AG04450 (cell line): ENCODE results near the gene USP46. TPM values are rescaled to one million over a fixed set of nuclear protein-coding genes. Genes with fewer than 3 reads are reported as not detected.

ENCODE experiments used
- CTCF ChIA-PET: fragments of 300-600, 350-600 bp; formaldehyde crosslinking; extraction: SDS; loops from one replicate; lab custom pipeline; 2022; ENCODE audit warnings: antibody characterized with exemption, inconsistent platforms; lab: Charles Lee
- POLR2A ChIA-PET: fragments of 350-600 bp; formaldehyde crosslinking; extraction: SDS; loops from one replicate; lab custom pipeline; 2021; ENCODE audit warnings: antibody characterized with exemption, inconsistent platforms; lab: Yijun Ruan, JAX
- DNase-seq: peaks from one replicate; pipeline ENCODE4 v3.0.0-alpha.2; 2011; ENCODE audit warnings: low read depth, low spot score
- H3K27ac ChIP-seq: one replicate; pipeline ENCODE4 v1.5.1; 2012; ENCODE audit warnings: low read depth, low read length, control low read depth
- H3K27me3 ChIP-seq: one replicate; pipeline ENCODE4 v1.6.0; 2012; ENCODE audit warnings: low read length; ENCODE audit not compliant: control insufficient read depth, insufficient read depth
- H3K4me3 ChIP-seq: 2 replicates; pipeline ENCODE4 v1.5.1; 2011; ENCODE audit warnings: mild to moderate bottlenecking, low read depth, low read length, control low read depth
- H3K9me3 ChIP-seq: 2 replicates; pipeline ENCODE4 v1.5.1; 2012; ENCODE audit warnings: low read length; ENCODE audit not compliant: control insufficient read depth, insufficient read depth
- polyA plus RNA-seq: library from polyadenylated mRNA; depleted of rRNA; stranded (reverse); fragments of >200 nt; gene quantifications from 2 replicates; pipeline ENCODE4 v1.2.3, GENCODE V29; 2011
- TF ChIP-seq, protein P1 (sequence below): IDR thresholded peaks from 2 replicates; pipeline ENCODE4 v1.5.1; 2011; ENCODE audit warnings: low read depth, low read length, control low read depth, inconsistent platforms

The USP46 gene
- polyA plus RNA-seq, 1 experiment = 69.1 TPM

DNA sequence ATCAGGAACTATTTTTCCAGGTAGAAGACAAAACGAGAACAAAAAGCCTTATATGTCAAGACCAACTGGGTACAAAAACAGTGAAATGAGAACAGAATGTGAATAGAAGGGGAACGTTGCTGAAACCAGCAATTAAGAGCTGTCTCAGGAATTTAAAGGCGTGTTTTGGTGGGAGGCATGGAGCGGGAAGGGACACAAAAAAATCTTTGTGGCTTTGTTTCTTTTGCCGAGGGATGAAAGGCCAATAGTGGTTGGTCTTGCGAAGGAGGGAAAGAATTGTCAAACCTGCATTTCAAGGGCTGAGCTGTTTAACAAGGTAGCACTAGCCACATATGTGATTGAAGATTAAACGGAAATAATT lies 103.8 kb downstream of the USP46 start:
- CTCF ChIA-PET = interaction anchor here (3.1 to 4.5 kb wide), 2 partner anchors 10 to 427 kb away, joined by 10 to 26 read pairs; no protein-coding TSS in a partner anchor
- H3K4me3 ChIP-seq = no peak overlapping the region
- H3K27me3 ChIP-seq = no peaks in the 10 kb centered on the region
- TF ChIP-seq, protein P1, sequence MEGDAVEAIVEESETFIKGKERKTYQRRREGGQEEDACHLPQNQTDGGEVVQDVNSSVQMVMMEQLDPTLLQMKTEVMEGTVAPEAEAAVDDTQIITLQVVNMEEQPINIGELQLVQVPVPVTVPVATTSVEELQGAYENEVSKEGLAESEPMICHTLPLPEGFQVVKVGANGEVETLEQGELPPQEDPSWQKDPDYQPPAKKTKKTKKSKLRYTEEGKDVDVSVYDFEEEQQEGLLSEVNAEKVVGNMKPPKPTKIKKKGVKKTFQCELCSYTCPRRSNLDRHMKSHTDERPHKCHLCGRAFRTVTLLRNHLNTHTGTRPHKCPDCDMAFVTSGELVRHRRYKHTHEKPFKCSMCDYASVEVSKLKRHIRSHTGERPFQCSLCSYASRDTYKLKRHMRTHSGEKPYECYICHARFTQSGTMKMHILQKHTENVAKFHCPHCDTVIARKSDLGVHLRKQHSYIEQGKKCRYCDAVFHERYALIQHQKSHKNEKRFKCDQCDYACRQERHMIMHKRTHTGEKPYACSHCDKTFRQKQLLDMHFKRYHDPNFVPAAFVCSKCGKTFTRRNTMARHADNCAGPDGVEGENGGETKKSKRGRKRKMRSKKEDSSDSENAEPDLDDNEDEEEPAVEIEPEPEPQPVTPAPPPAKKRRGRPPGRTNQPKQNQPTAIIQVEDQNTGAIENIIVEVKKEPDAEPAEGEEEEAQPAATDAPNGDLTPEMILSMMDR = no peak
- no peaks in the 10 kb centered on the region for H3K9me3 ChIP-seq
- H3K27ac ChIP-seq = no peak overlapping the region
- POLR2A ChIA-PET = no interaction called here
- no peak for DNase-seq

DNA sequence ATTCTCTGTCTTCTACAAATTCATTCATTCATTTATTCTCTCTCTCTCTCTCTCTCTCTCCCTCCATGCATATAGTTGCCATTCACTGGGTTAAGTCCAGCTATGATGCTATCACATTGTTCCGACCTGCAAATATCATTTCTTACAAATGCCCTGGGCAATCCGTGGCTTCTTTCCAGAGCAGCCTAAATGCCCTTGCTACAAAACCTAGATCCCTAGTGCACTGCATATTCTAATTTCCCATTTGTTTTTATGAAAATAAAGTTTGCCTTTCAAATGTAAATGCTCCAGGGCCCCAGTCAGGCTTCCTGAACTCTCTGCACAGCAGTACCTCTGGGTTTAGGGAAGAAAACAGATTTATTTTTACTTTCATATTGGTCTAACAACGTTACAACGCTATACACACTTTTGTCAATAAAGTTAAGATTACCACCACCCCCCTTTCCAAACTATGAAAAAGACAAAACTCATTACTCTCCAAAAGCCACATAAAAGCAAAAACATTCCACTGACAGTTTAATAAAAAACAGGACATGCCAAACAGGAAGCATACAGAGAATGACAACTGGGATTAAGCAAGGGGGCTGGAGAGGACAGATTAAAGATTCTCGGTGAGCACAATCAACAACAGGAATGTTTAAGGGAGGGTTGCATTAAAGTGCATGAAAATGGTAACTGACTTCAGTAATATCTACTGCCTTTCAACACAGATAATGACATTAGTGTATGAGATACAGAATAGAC lies 104.3 kb downstream of the USP46 start:
- H3K27me3 ChIP-seq = no peaks in the 10 kb centered on the region
- POLR2A ChIA-PET = no interaction called here
- no peak for DNase-seq
- no peak overlapping the region for H3K27ac ChIP-seq
- TF ChIP-seq, protein P1 = no peak
- CTCF ChIA-PET = interaction anchor here (1.3 to 4.5 kb wide), 3 partner anchors 9 to 428 kb away, joined by 4 to 26 read pairs (median 10); no protein-coding TSS in a partner anchor
- H3K4me3 ChIP-seq = no peak overlapping the region
- H3K9me3 ChIP-seq = no peaks in the 10 kb centered on the region

DNA sequence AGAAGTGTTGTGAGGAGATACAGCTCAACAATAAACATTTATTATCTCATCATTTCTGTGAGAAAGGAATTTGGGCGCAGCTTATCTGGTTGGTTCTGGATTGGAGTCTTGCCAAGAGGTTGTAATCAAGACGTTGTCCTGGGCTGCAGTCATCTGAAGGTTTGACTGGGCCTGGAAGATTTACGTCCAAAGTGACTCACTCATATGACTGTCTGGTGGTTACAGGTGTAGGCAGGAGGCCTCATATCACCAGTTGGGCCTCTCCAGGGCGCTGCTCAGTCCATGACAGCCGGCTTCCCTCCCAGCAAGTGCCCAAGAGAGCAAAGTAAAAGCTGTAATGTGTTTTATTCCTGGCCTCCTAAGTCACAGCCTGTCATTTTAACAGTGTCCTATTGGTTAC lies 106.3 kb downstream of the USP46 start:
- CTCF ChIA-PET = interaction anchor here (4.5 kb wide), 1 partner anchor 430 kb away, joined by 26 read pairs; no protein-coding TSS in a partner anchor
- DNase-seq = no peak
- TF ChIP-seq, protein P1 = no peak

DNA sequence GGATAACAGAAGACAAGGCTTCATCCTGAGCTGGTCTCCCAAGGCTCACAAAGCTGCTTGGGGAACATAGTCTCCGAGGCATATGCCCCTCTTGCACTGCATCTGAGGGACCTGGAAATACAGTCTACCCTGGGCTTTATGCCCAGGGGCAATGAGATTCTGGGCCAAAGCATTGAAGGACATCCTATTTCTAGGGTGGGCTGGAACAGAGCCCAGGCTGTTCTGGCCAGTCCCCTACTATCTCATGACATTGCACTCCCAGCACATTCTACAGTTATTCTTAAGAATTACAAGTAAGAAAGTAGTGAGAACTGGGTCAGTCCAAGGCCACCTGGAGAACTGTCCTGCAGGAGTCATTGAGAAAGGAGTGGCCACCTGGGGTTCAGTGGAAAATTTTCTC lies 107.6 kb downstream of the USP46 start:
- Histone ChIP-seq H3K9me3 (no peaks in the 10 kb centered on the region), H3K4me3 (no peak overlapping the region), H3K27me3 (no peaks in the 10 kb centered on the region), H3K27ac (no peak overlapping the region)
- ChIA-PET CTCF (no interaction called here), POLR2A (no interaction called here)
- DNase-seq = no peak
- TF ChIP-seq, protein P1 = no peak

More for the DNA sequence above, 106.3 kb downstream of the USP46 start:
- Histone ChIP-seq H3K27me3 (no peaks in the 10 kb centered on the region), H3K27ac (no peak overlapping the region), H3K9me3 (no peaks in the 10 kb centered on the region), H3K4me3 (no peak overlapping the region)
- POLR2A ChIA-PET = no interaction called here

DNA sequence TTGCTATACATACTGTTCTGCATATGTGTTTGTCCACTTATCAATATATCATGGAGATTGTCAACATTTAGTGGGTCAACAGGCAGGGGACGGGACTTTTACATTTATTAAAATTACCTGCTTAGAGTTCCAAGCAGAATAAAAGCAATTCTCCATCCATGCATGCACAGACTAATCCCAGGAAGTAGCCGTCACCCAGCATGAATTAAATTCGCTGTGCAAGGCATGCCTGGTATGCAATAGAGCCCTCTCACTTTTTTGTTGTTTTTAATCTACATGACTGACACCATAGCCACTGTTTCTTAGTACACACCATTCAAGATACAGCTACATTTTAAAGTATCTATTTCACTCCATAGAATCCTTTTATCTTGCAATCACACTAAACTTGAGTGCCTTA lies 108.9 kb downstream of the USP46 start:
- no peak overlapping the region for H3K27ac ChIP-seq
- no peak for DNase-seq
- ChIA-PET POLR2A (no interaction called here), CTCF (interaction anchor here (1.2 to 2.3 kb wide), 3 partner anchors 19 to 465 kb away, joined by 3 to 22 read pairs (median 3); no protein-coding TSS in a partner anchor)
- H3K9me3 ChIP-seq = no peaks in the 10 kb centered on the region
- TF ChIP-seq, protein P1 = no peak
- H3K27me3 ChIP-seq = no peaks in the 10 kb centered on the region
- H3K4me3 ChIP-seq = no peak overlapping the region
